Stimulated activated CD8-positive, alpha-beta memory T cell treated with anti-CD3 and anti-CD28 coated beads, Interleukin-12 subunit alpha, Interleukin-12 subunit beta, amount 100 ng/mL, for 1 hour (primary cell): ENCODE data around the gene CACNA1D.
A peak's percentile ranks its signal among the peaks of the same experiment; 100 is the strongest.

Source experiments
- DNase-seq: peaks from one replicate; pipeline ENCODE4 v3.0.0-alpha.2; 2020; ENCODE audit warnings: low read depth

The CACNA1D gene

GRCh38 chr3:53750253-53751210, 256.1 kb downstream of the CACNA1D start:
- DNase-seq = peak; percentile 5

GRCh38 chr3:53753518-53754183, 259.2 kb downstream of the CACNA1D start:
- no peak for DNase-seq

DNA sequence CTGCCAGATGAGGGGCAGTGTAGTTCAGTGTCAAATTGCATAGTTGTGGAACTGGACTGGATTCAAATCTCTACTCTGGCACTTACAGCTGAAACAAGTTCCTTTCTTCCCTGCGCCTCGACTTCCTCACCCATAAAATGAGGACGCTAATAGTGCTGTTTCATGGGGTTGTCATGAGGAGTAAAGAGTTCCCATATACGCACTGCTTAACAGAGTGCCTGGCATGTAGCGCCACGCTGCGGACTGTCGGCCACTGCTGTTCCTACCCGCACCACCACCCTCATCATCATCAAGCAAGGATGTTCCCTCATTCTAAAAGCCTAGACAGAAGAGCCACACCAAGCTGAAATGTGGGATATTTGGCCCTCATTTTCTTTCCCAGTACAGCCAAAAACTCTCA, 259.9 kb downstream of the CACNA1D start:
- DNase-seq = no peak

DNA sequence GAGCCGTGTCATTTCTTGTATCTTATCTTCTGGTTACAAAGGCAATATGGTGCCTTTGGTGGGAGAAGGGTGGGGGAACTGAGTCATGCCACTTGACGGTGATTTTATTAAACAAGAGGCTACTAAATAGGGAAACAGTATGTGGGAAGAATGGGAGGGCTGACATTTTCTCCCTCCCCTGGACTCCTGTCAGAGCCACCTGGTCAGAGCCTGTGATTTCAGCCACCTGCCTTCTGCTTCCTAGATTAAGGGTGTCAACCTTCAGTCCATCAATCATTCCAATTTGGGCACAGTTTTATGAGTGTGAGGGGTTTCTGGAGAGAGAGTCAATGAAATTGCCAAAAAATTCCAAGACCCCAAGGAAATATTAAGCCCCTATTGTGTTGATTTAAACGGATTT, 264.4 kb downstream of the CACNA1D start:
- no peak for DNase-seq

GRCh38 chr3:53763353-53763752, 268.9 kb downstream of the CACNA1D start:
- DNase-seq = no peak

GRCh38 chr3:53764026-53764775, 269.8 kb downstream of the CACNA1D start:
- no peak for DNase-seq

- DNase-seq = no peak
These were observed 271.3 kb downstream of the CACNA1D start for GRCh38 chr3:53765753-53766152.

GRCh38 chr3:53766706-53767105, 272.3 kb downstream of the CACNA1D start:
- DNase-seq = no peak

DNA sequence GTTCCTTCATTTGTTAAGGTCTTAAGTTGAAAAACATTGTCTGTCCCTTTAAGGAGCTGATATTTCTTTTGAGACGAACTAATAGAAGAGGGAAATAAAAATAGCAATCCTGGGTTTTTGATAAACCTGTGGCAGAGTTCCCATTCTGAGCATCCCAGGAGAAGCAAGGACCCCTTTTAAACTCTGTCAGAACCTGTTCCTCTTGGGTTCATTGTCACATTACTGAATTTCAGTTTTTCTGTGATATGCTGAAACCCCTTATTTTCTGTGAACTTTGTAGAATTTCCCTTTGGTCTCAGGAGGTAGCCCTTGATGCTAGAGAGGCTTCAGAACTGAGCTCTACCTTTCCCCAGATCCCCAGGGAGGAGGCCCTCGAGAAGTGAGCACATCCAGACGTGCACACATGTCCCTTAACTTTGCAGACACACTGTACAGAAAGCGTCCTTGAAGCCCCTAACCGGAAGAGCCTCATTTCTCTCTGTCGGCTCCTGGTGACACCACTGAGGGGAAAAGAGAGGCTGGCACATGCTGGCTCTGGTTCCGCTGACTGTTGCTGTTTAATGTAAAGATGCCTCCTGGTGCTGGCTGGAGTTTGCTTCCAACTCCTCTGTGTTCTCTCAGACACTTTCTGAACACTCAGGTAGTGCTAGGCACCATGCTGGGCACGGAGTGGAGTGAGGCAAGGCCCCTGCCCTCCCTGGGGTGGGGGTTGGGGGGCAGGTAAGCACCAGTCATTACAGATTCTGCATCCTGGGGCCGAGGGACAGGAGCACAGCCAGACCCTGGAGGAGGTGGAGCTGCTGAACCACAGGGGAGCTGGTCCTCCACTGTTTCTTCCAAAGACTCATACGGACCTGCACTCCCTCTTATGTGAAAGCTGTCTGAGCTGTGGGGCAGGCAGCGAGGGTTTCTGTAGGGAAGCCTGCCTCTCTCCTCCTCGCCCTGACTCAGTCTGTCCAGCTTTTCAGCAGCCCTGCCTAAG, 274.4 kb downstream of the CACNA1D start:
- DNase-seq = no peak

- no peak for DNase-seq
These were observed 278.2 kb downstream of the CACNA1D start for GRCh38 chr3:53772562-53772961.

DNA sequence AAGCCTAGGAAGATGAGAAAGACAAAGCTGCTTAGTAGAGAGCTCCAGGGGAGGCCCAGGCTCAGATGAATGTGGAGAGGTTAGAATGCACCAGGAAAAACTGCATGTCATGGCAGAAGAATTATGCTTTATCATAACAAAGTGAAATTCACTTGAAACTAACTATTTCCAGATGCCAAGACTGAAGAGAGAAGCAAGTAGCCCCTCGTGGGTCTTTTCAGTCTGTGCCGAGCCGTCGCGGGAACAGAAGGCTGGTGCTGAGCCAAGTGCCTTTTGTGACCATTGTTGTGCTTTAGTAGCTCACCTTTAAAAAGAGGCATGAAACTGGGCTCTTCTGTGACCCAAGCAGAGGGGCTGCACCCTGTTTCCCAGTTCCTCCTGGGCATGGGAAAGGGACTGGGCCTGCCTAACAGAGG, 278.6 kb downstream of the CACNA1D start:
- no peak for DNase-seq

- no peak for DNase-seq
These were observed 279.4 kb downstream of the CACNA1D start for GRCh38 chr3:53773611-53774368.

- no peak for DNase-seq
These were observed 280.0 kb downstream of the CACNA1D start for GRCh38 chr3:53774414-53774813.

DNA sequence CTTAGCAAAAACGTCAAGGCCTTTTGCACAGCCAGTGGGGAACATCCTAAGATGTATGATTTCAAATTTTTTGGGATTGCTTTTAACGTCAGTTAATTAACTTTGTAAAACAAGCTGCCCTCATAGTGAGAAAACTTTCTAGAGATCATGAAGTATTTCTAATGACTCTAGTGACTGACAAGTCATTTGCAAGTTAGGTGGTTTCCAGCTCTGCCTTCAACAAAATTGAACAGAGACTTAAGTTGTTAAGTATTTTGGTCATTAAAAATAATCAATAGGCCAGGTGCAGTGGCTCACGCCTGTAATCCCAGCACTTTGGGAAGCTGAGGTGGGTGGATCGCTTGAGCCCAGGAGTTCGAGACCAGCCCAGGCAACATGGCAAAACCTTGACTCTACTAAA, 280.6 kb downstream of the CACNA1D start:
- no peak for DNase-seq

- DNase-seq = no peak
These were observed 281.4 kb downstream of the CACNA1D start for GRCh38 chr3:53775834-53776251.

- no peak for DNase-seq
These were observed 282.2 kb downstream of the CACNA1D start for GRCh38 chr3:53776494-53777101.

DNA sequence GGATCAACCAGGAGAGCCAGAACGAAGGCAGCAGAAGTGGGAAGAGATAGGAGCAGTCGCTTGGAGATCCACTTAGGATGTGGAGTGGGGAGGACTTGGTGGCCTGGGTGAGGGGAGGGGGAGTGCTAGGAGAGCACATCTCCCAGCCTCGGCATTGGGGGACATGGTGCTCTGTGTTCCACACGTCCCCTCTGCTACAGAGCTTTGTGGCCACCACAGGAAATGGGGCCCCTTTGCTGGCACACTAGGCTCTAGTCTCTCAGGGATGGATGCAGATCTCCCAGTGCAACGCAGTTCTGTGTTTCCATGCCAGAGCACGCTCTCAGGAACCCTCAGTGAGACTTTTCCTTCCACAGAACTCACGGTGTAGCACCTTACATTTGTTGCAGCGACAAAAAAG, 283.1 kb downstream of the CACNA1D start:
- DNase-seq = no peak

GRCh38 chr3:53778153-53778552, 283.7 kb downstream of the CACNA1D start:
- DNase-seq = no peak

- DNase-seq = no peak
These were observed 285.8 kb downstream of the CACNA1D start for GRCh38 chr3:53780171-53780570.

DNA sequence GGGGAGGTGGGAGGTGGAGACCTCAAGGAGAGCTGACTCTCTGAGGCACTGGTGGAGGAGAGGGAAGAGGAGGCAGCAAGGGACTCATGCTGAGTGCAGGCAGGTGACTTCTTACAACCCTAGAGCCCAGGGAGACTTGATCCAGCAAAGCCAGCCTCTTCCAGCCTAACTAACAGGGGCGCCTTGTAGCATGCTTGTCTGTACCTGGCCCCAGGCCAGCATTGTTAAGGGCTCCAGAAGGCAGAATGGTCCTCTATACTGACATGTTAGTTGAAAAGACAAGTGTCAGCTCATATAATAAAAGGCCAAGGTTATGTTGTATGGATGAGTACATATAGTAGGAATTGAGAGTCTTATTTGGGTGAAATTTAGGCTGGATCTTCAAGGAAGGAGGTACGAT, 286.4 kb downstream of the CACNA1D start:
- no peak for DNase-seq
